Effector CD4-positive, alpha-beta T cell (primary cell): ENCODE data around the gene BCOR.

Experiments
- DNase-seq: peaks from one replicate; pipeline ENCODE4 v3.0.0-alpha.2; 2020

The BCOR gene

GRCh38 chrX:40016749-40017148, 81.0 kb downstream of the BCOR start:
- no peak for DNase-seq

- DNase-seq = no peak
Observed at GRCh38 chrX:40015693-40016092, 82.1 kb downstream of the BCOR start.

GRCh38 chrX:40013266-40014195, 84.2 kb downstream of the BCOR start:
- DNase-seq = no peak

- no peak for DNase-seq
Observed at GRCh38 chrX:40012868-40013265, 84.9 kb downstream of the BCOR start.

- DNase-seq = no peak
Observed at GRCh38 chrX:40012039-40012867, 85.5 kb downstream of the BCOR start.

- DNase-seq = no peak
Observed at GRCh38 chrX:40011322-40012038, 86.3 kb downstream of the BCOR start.

GRCh38 chrX:40010550-40011321, 87.0 kb downstream of the BCOR start:
- DNase-seq = no peak

GRCh38 chrX:40009890-40010289, 87.9 kb downstream of the BCOR start:
- DNase-seq = no peak

- DNase-seq = no peak
Observed at GRCh38 chrX:40009462-40009851, 88.3 kb downstream of the BCOR start.

- DNase-seq = no peak
Observed at GRCh38 chrX:40008791-40009461, 88.8 kb downstream of the BCOR start.

- DNase-seq = no peak
Observed at GRCh38 chrX:40007756-40008705, 89.7 kb downstream of the BCOR start.

GRCh38 chrX:40007131-40007755, 90.5 kb downstream of the BCOR start:
- no peak for DNase-seq

GRCh38 chrX:40006106-40007017, 91.4 kb downstream of the BCOR start:
- no peak for DNase-seq

- DNase-seq = no peak
Observed at GRCh38 chrX:40005292-40006011, 92.3 kb downstream of the BCOR start.

GRCh38 chrX:40004921-40005291, 92.9 kb downstream of the BCOR start:
- DNase-seq = no peak

- DNase-seq = no peak
Observed at GRCh38 chrX:40004246-40004535, 93.6 kb downstream of the BCOR start.

GRCh38 chrX:40003428-40004245, 94.1 kb downstream of the BCOR start:
- DNase-seq = no peak

GRCh38 chrX:40003071-40003427, 94.7 kb downstream of the BCOR start:
- no peak for DNase-seq
